GM10248 (cell line): ENCODE data around the gene CDX1.

ENCODE experiments used
- CTCF ChIA-PET: fragments of 300-600 bp; sonication (Branson Sonifier 250); formaldehyde crosslinking; extraction: SDS; loops from one replicate; lab custom pipeline; 2021; ENCODE audit warnings: antibody characterized with exemption; lab: Yijun Ruan, JAX
- POLR2A ChIA-PET: fragments of 350-650 bp; sonication (Branson Sonifier 250); formaldehyde crosslinking; extraction: SDS; loops from one replicate; lab custom pipeline; 2020; ENCODE audit warnings: antibody characterized with exemption; lab: Yijun Ruan, JAX
- DNase-seq: peaks from one replicate; pipeline ENCODE4 v3.0.0; 2012; ENCODE audit errors: extremely low spot score
- TF ChIP-seq, protein P1 (sequence below): IDR thresholded peaks from 2 replicates; pipeline ENCODE4 v1.5.1; 2012; ENCODE audit warnings: mild to moderate bottlenecking, low read depth; ENCODE audit errors: extremely low read depth, missing control alignments, control extremely low read depth

The CDX1 gene

DNA sequence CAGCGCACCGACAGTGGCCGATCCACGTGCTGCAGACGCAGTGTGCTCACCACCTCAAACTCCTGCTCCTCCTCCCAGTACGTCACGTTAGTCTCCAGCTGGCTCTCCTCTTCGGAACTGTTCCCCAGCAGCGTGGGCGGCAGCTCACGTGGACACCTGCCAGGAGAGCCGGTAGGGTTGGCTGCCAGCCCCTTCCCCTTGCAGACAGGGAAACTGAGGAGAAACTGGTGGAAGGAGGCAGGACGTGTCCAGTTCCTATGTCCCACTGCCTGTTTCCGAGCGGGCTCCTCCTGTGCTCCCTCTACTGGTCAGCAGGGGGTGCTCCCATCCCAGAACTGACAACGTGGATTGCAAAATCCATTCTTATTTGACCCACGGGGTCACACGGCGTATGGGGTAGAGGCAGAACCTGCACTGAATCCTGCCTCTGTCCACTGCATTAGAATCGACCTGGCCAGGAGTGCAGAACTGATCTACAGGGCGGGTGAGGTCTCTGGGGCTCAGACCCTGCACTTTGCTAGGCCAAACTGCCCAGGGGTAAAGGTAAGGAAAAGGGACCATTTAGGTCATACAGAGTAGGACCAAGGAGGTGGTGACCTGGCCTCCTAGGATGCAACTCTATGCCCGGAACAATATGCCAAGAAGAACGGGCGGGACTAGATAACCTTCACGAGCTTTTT, 36.6 kb upstream of the CDX1 start:
- DNase-seq, result peak; percentile 86
- ChIA-PET CTCF (interaction anchor here (0.6 to 2.8 kb wide), 28 partner anchors 9 to 221 kb away, joined by 3 to 20 read pairs (median 4); no protein-coding TSS in a partner anchor), POLR2A (no interaction called here)
- TF ChIP-seq, protein P1, sequence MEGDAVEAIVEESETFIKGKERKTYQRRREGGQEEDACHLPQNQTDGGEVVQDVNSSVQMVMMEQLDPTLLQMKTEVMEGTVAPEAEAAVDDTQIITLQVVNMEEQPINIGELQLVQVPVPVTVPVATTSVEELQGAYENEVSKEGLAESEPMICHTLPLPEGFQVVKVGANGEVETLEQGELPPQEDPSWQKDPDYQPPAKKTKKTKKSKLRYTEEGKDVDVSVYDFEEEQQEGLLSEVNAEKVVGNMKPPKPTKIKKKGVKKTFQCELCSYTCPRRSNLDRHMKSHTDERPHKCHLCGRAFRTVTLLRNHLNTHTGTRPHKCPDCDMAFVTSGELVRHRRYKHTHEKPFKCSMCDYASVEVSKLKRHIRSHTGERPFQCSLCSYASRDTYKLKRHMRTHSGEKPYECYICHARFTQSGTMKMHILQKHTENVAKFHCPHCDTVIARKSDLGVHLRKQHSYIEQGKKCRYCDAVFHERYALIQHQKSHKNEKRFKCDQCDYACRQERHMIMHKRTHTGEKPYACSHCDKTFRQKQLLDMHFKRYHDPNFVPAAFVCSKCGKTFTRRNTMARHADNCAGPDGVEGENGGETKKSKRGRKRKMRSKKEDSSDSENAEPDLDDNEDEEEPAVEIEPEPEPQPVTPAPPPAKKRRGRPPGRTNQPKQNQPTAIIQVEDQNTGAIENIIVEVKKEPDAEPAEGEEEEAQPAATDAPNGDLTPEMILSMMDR, result peak; percentile 86

DNA sequence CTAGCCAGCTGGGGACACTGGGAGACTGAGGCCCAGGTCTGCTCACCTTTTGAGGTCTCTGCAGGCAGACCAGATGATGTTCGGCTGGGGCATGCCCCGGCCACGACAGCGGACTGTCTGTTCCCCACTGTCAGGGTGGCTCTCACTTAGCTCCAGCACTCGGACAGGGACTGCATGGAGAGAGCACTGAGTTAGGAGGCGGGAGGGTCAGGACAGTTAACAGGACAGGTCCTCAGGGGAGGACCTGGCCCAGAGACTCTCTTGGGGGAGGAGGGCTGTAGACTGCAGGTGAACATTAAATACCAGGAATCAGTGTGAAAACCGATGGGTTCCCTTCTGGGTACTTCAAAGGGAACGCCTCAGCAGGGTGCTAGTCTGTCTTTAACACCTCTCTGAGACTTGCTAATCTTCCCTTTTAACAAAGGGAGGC, 36.1 kb upstream of the CDX1 start:
- CTCF ChIA-PET, result interaction anchor here (0.6 to 2.8 kb wide), 21 partner anchors 9 to 307 kb away, joined by 3 to 20 read pairs (median 4); no protein-coding TSS in a partner anchor
- no peak for DNase-seq
- TF ChIP-seq, protein P1, result no peak
- POLR2A ChIA-PET, result interaction anchor here (0.6 kb wide), 1 partner anchor 167 kb away, joined by 3 read pairs; no protein-coding TSS in a partner anchor

DNA sequence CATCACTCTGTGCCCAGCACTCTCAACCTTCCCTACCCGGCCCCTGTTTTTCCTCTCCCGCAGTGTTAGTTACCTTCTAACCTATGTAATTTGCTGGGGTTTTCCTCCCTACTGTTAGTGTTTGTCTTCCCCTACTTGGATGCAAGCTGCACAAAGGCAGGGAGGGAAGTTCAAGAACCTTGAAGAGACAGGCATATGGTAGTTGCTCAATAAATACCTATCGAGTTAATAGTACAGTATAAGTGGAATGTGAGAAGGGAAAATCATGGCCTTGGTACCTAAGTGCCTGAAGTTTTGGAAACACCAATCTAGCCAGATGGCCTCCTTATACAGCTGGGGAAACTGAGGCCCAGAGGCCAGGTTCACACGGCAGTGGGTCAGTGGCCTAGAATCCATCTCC, 35.1 kb upstream of the CDX1 start:
- no peak for DNase-seq
- TF ChIP-seq, protein P1, result no peak
- ChIA-PET CTCF (interaction anchor here (1.1 to 3.0 kb wide), 12 partner anchors 11 to 306 kb away, joined by 3 to 20 read pairs (median 6); no protein-coding TSS in a partner anchor), POLR2A (interaction anchor here (0.6 kb wide), 2 partner anchors 168 to 354 kb away, joined by 3 to 4 read pairs; no protein-coding TSS in a partner anchor)

GRCh38 chr5:150131978-150132694, 34.4 kb upstream of the CDX1 start:
- ChIA-PET CTCF (interaction anchor here (1.2 to 3.0 kb wide), 8 partner anchors 11 to 305 kb away, joined by 3 to 19 read pairs (median 8); no protein-coding TSS in a partner anchor), POLR2A (no interaction called here)
- TF ChIP-seq, protein P1, result no peak
- DNase-seq, result no peak

- POLR2A ChIA-PET, result no interaction called here
- no peak for DNase-seq
- CTCF ChIA-PET, result interaction anchor here (1.3 to 3.0 kb wide), 2 partner anchors 30 to 86 kb away, joined by 3 to 11 read pairs; no protein-coding TSS in a partner anchor
- TF ChIP-seq, protein P1, result no peak
These were observed 33.8 kb upstream of the CDX1 start for GRCh38 chr5:150132740-150133139.

GRCh38 chr5:150133581-150134197, 32.9 kb upstream of the CDX1 start:
- DNase-seq, result no peak
- CTCF ChIA-PET, result interaction anchor here (1.3 to 3.0 kb wide), 3 partner anchors 9 to 85 kb away, joined by 3 to 11 read pairs (median 5); no protein-coding TSS in a partner anchor
- POLR2A ChIA-PET, result no interaction called here
- TF ChIP-seq, protein P1, result no peak
